Activated naive CD4-positive, alpha-beta T cell treated with anti-CD3 and anti-CD28 coated beads for 36 hours (primary cell): Measurements from ENCODE around the gene SELENOW. TPM values are rescaled to one million over a fixed set of nuclear protein-coding genes. Genes with fewer than 3 reads are reported as not detected.
"Not testable (repeated sequence)": the region's sequence is repeated elsewhere in the genome, so short reads cannot be mapped to it uniquely, and the experiment has no call there.

ENCODE experiments used
- CTCF ChIA-PET: fragments of 350-600 bp; sonication (Branson Sonifier 250); formaldehyde crosslinking; loops from one replicate; lab custom pipeline; 2021; ENCODE audit warnings: antibody characterized with exemption; lab: Charles Lee
- DNase-seq: peaks from one replicate; pipeline ENCODE4 v3.0.0-alpha.2; 2020
- H3K27ac Mint-ChIP-seq: one replicate; pipeline ENCODE4 v1.8.0; 2021; ENCODE audit warnings: mild to moderate bottlenecking, mixed read lengths
- H3K27me3 Mint-ChIP-seq: one replicate; pipeline ENCODE4 v1.8.0; 2021; ENCODE audit warnings: low read depth, mixed read lengths
- H3K36me3 Mint-ChIP-seq: one replicate; pipeline ENCODE4 v1.8.0; 2021; ENCODE audit warnings: low read depth, mixed read lengths
- H3K4me1 Mint-ChIP-seq: one replicate; pipeline ENCODE4 v1.8.0; 2021; ENCODE audit warnings: low read depth, mixed read lengths
- H3K4me3 Mint-ChIP-seq: one replicate; pipeline ENCODE4 v1.8.0; 2021; ENCODE audit warnings: mild to moderate bottlenecking, moderate library complexity, mixed read lengths
- H3K9me3 Mint-ChIP-seq: one replicate; pipeline ENCODE4 v1.8.0; 2021; ENCODE audit warnings: mixed read lengths
- intact Hi-C: fragments of 100-400 bp; cut with micrococcal nuclease; formaldehyde crosslinking; loops from one replicate; pipeline ENCODE4 v1.15.1; 2023
- total RNA-seq, 2 experiments: library from RNA; stranded (reverse); gene quantifications; one replicate each; pipeline ENCODE4 v1.2.3, GENCODE V29; 2021

SELENOW gene
- total RNA-seq, 2 experiments from 2014 or later: 146 to 149 TPM

DNA sequence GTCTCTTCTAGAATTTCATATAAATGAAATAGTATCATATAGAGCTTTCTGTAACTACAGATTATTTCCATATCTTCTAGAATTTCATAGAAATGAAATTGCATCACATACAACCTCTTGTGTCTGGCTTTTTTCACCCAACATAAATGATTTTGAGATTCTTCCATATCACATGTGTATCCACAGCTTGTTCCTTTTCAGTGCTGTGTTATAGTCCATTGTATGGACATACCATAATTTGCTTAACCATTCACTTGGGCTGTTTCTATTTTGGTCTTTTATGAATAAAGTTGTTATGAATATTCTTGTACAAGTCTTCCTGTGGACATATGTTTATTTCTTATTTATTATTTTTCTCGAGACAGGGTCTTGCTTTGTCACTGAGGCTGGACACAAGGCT lies 14.1 kb downstream of the SELENOW start:
- no peak overlapping the region for H3K4me3 Mint-ChIP-seq
- H3K27me3 Mint-ChIP-seq: no peaks in the 10 kb centered on the region
- H3K4me1 Mint-ChIP-seq: peaks cover 5% of the 10 kb centered on the region
- intact Hi-C loops: no loop called here
- no peak for DNase-seq
- peaks cover 6% of the 10 kb centered on the region for H3K36me3 Mint-ChIP-seq
- no peak overlapping the region for H3K27ac Mint-ChIP-seq
- H3K9me3 Mint-ChIP-seq: no peaks in the 10 kb centered on the region
- CTCF ChIA-PET: interaction anchor here (0.7 to 1.9 kb wide), 3 partner anchors 11 to 85 kb away, joined by 4 to 5 read pairs (median 4); partner anchors contain the start of gene EHD2

DNA sequence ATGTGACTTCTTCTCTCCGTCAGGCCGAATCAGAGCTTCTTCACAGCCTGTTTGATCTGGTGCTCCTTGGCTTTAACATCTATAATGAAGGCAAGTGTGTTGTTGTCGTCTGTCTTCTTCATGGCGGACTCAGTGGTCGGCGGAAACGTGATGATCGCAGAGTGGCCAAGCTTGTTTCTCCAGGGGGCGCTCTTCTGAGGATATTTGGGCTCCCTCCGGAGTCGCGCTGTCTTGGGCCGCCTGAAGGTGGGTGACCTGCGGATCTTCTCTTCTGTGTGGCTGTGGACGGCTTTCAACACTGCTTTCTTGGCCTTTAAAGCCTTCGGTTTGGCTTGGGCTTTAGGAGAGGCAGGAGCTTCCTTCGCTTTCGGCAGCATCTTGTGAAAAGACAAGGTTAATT lies 16.0 kb downstream of the SELENOW start:
- intact Hi-C loops: no loop called here
- Mint-ChIP-seq H3K4me1 (peaks cover 3% of the 10 kb centered on the region), H3K9me3 (no peaks in the 10 kb centered on the region), H3K36me3 (peaks cover 2% of the 10 kb centered on the region), H3K27ac (no peak overlapping the region), H3K4me3 (no peak overlapping the region), H3K27me3 (no peaks in the 10 kb centered on the region)
- DNase-seq: no peak
- CTCF ChIA-PET: interaction anchor here (0.6 to 0.9 kb wide), 2 partner anchors 63 to 1690 kb away, joined by 4 read pairs; no protein-coding TSS in a partner anchor

DNA sequence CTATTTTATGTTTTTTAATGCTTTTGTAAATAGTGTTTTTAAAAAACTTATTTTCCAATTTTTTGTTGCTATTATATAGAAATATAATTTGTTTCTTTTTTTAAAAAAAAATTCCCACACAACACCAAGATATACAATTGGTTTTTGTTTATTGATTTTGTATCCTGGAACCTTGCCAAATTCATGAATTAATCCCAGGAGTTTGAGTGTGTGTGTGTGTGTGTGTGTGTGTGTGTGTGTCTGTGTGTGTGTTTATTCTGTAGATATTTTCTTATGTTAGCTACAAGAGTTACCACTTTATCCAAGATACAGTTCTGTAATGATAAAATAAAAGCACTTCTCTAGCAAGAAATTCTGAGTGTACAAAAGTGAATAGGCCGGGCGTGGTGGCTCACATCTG lies 18.3 kb downstream of the SELENOW start:
- Mint-ChIP-seq H3K27me3 (no peaks in the 10 kb centered on the region), H3K4me1 (no peaks in the 10 kb centered on the region), H3K4me3 (no peak overlapping the region), H3K27ac (no peak overlapping the region), H3K36me3 (peaks cover 2% of the 10 kb centered on the region), H3K9me3 (peaks cover 5% of the 10 kb centered on the region)
- CTCF ChIA-PET: no interaction called here
- intact Hi-C loops: no loop called here
- DNase-seq: no peak

DNA sequence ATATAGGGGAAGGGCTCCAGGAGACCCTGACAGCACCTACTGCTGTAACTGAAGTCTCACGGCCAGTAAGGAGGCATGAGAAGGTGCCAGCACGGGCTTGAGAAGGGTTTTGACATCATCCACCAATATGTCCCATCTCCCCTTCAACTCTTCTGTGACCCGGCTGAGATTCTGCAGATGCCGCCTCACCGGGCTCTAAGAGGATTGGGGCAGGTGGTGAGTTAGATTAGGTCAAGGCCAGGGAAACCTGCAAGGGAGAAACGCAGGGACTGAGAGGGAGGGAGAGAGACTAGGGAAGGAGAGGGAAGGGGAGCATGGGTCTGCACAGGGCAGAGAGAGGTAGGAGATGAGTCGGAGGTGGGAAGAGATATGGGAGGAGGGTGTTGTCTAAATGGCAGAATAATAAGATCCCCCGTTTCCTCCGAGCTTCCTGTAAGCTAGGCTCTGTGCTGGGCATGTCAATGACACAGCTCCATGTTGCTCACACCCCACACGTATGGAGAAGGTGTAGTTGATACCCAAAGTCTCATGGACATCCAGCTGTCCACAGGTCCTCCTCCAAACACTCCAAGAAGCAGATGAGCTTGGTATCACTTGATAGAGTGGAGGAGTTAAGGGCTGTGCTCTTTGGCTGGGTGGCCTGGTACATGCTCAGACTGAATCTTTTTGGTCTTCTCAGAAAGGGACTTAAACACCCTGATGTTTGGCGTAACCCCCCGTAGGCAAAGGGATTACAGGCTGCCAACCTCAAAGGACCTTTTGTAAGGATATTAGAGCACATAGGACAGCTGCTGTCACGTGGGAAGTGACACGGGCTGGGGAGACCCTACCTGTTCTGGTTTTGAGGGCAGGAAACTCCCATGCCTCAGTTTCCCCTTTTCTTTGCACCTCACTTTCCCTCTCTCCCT lies 19.7 kb downstream of the SELENOW start:
- CTCF ChIA-PET: interaction anchor here (0.7 kb wide), 1 partner anchor 16 kb away, joined by 3 read pairs; no protein-coding TSS in a partner anchor
- intact Hi-C loops: no loop called here
- Mint-ChIP-seq H3K4me3 (no peak overlapping the region), H3K4me1 (no peaks in the 10 kb centered on the region), H3K27ac (no peak overlapping the region), H3K36me3 (peaks cover 2% of the 10 kb centered on the region), H3K27me3 (no peaks in the 10 kb centered on the region), H3K9me3 (peaks cover 5% of the 10 kb centered on the region)
- DNase-seq: no peak

DNA sequence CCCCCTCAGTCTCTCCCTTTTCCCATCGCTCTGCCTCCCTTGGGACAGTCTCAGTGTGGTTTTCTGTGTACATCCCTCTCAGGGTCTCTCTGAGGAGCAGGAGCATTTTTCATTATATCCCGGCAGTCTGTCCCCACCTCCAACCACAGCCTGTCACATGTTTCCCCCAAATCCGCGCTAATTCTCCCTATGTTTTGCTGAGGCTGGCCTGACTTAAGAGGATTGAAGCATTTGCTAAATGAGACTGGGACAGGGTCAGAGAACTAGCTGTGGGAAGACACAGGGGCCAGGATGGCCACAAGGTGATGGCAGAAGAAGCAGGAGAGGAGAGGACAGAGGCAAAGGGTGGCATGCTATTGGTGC lies 20.4 kb downstream of the SELENOW start:
- peaks cover 5% of the 10 kb centered on the region for H3K9me3 Mint-ChIP-seq
- peaks cover 2% of the 10 kb centered on the region for H3K36me3 Mint-ChIP-seq
- H3K4me1 Mint-ChIP-seq: no peaks in the 10 kb centered on the region
- no peaks in the 10 kb centered on the region for H3K27me3 Mint-ChIP-seq
- intact Hi-C loops: no loop called here
- CTCF ChIA-PET: no interaction called here
- H3K4me3 Mint-ChIP-seq: no peak overlapping the region
- no peak overlapping the region for H3K27ac Mint-ChIP-seq
- no peak for DNase-seq

DNA sequence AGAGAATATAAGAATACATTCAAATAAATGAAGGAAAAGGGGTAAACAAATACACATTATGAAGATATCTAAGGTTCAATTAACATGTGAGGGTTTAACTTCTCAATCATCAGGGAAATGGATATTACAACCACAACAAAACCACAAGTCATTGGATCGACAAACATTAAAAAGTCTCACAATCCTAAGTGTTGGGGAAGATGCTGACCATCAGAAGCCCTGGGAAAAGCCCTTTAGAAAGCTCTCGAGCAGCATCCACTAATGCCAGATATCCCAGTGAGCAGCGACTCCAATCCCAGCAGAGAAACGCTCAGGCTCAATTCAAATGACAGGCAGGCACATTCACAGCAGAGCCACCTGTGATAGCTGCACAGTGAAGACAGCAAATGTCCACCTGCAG lies 22.8 kb downstream of the SELENOW start:
- intact Hi-C loops: no loop called here
- H3K4me3 Mint-ChIP-seq: no peak overlapping the region
- CTCF ChIA-PET: interaction anchor here (1.0 kb wide), 1 partner anchor 68 kb away, joined by 3 read pairs; no protein-coding TSS in a partner anchor
- no peaks in the 10 kb centered on the region for H3K4me1 Mint-ChIP-seq
- DNase-seq: no peak
- no peaks in the 10 kb centered on the region for H3K27me3 Mint-ChIP-seq
- no peak overlapping the region for H3K27ac Mint-ChIP-seq
- H3K9me3 Mint-ChIP-seq: peaks cover 5% of the 10 kb centered on the region
- no peaks in the 10 kb centered on the region for H3K36me3 Mint-ChIP-seq

DNA sequence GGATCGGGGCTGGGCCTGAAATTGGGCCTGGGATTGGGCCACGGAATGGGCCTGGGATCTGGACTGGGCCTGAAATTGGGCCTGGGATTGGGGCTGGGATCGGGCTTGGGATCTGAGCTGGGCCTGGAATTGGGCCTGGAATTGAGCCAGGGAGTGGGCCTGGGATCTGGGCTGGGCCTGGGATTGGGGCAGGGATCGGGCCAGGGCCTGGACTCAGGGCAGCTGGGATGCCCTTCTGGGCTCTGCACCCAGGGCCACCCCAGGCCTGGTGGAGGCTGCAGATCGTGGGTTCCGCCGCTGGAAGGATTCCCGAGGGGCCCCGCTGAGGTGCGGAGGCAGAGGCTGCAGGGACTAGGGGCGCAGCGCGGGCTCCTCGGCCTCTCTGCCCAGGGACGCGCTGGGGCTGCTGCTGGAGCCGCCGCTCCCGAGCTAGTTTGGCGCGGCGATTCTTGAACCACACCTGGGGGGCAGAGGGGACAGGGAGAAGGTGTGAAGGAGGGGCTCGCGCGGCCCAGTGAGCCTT lies 24.1 kb downstream of the SELENOW start:
- Mint-ChIP-seq H3K36me3 (no peaks in the 10 kb centered on the region), H3K4me3 (no peak overlapping the region), H3K4me1 (no peaks in the 10 kb centered on the region), H3K27me3 (no peaks in the 10 kb centered on the region), H3K27ac (no peak overlapping the region), H3K9me3 (peaks cover 5% of the 10 kb centered on the region)
- CTCF ChIA-PET: interaction anchor here (0.6 kb wide), 1 partner anchor 67 kb away, joined by 4 read pairs; no protein-coding TSS in a partner anchor
- no peak for DNase-seq
- intact Hi-C loops: no loop called here

DNA sequence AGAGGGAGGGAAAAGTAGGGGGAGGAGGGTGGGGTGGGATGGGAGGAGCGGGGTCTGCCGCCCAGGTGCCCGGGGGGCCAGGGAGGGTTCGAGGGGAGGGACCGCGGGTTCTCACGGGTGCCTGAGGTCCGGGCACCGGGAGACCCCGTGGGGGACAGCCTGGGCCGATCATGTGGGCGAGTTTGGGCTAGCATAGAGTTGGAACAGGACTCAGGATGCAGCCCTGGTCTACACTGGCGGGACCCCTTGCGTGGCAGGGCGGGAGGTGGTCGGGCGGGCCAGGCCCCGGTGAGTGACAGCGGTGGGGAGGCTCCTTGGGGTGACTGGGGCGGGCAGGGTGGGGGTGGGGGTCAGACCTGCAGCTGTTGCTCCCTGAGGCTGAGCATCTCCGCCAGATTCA lies 24.6 kb downstream of the SELENOW start:
- H3K9me3 Mint-ChIP-seq, H3K27me3 Mint-ChIP-seq, intact Hi-C loops, H3K4me3 Mint-ChIP-seq, H3K36me3 Mint-ChIP-seq, H3K4me1 Mint-ChIP-seq, DNase-seq, H3K27ac Mint-ChIP-seq: not testable (repeated sequence)
- CTCF ChIA-PET: interaction anchor here (0.6 kb wide), 1 partner anchor 66 kb away, joined by 4 read pairs; no protein-coding TSS in a partner anchor

DNA sequence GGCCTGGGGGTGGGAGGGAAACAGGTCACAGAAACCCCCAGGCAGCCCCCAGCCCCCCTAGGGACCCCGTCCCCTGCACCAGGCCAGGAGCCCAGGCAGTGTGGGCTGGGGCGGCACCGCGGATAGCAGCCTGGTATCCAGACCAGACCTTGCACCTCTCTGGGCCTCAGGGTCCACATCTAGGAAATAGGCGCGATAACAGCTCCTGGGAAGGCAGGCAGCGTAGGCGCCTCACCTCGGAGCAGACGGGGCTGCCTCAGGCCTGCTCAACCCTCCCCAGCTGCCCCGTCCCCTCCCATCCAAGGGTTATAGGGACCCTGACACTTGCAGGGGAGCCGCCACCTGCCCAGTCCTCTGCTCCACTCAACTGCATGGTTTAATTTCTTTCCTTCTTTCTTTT lies 25.2 kb downstream of the SELENOW start:
- H3K27me3 Mint-ChIP-seq, H3K27ac Mint-ChIP-seq, DNase-seq, H3K4me3 Mint-ChIP-seq, intact Hi-C loops, H3K9me3 Mint-ChIP-seq, CTCF ChIA-PET, H3K36me3 Mint-ChIP-seq, H3K4me1 Mint-ChIP-seq: not testable (repeated sequence)

DNA sequence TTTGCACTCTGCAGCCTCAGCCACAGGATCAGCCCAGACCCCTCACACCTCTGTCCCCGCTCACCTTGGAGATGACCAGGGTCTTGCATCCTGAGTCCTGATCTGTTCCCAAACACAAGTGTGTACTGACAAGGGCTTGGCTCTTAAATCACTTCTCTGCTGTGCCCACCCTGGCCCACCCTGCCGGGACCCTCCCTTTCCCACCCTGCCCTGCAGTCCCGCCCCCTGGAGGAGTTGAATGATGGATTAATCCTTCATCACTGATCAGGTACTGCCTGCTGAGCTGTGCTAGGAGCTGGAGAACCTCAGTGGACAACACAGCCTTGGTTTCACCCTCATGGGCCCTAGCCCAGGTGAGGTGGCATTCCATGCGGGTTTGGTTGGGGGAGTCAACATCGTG lies 25.9 kb downstream of the SELENOW start, which contains the start of gene TPRX1:
TPRX1 (minus strand) TSS at position 101 of the 400 bp plus-strand sequence; CDS start at position 89, 12 bp downstream.
- H3K36me3 Mint-ChIP-seq, H3K4me3 Mint-ChIP-seq, DNase-seq, H3K4me1 Mint-ChIP-seq, H3K27me3 Mint-ChIP-seq, intact Hi-C loops, H3K9me3 Mint-ChIP-seq, H3K27ac Mint-ChIP-seq: not testable (repeated sequence)
- CTCF ChIA-PET: interaction anchor here (0.6 kb wide), 1 partner anchor 13 kb away, joined by 5 read pairs; no protein-coding TSS in a partner anchor

DNA sequence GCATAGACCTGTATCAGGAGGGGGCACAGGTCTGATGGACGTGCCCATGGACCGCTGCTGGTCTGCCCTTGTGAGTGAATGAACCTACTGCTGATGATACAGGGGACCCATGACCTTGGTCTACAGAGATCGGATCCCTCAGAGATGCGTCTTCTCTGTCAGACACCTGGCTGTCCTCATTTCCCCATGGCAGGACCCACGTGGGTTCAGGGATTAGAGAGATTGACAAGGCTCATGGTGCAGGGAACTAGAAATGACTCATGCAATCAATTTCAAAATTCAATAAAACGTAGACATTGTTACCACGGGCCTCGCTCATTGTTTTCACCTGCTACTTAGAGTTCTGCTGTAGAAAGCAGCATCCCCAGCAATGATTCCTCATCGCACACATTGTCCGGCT lies 26.8 kb downstream of the SELENOW start:
- Mint-ChIP-seq H3K4me3 (no peak overlapping the region), H3K36me3 (no peaks in the 10 kb centered on the region), H3K4me1 (no peaks in the 10 kb centered on the region), H3K9me3 (peaks cover 5% of the 10 kb centered on the region), H3K27me3 (no peaks in the 10 kb centered on the region), H3K27ac (no peak overlapping the region)
- intact Hi-C loops: no loop called here
- CTCF ChIA-PET: interaction anchor here (1.6 kb wide), 1 partner anchor 64 kb away, joined by 6 read pairs; no protein-coding TSS in a partner anchor
- no peak for DNase-seq

DNA sequence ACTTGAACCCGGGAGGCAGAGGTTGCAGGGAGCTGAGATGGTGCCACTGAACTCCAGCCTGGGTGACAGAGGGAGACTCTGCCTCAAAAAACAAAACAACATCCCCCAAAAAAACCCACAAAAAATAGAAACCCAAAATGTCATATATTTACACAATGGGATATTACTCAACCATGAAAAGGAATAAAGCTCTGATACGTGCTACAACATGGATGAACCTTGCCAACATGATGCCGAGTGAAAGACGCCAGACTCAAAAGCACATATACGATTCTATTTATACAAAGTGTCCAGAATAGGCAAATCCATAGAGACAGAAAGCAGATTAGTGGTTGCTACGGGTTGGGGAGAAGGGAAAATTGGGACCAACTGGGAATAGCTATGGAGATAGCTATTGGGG lies 27.9 kb downstream of the SELENOW start:
- no peaks in the 10 kb centered on the region for H3K27me3 Mint-ChIP-seq
- H3K36me3 Mint-ChIP-seq: no peaks in the 10 kb centered on the region
- CTCF ChIA-PET: interaction anchor here (0.6 to 1.6 kb wide), 4 partner anchors 16 to 62 kb away, joined by 3 to 6 read pairs (median 4); no protein-coding TSS in a partner anchor
- H3K27ac Mint-ChIP-seq: no peak overlapping the region
- no peak for DNase-seq
- H3K4me1 Mint-ChIP-seq: no peaks in the 10 kb centered on the region
- no peaks in the 10 kb centered on the region for H3K9me3 Mint-ChIP-seq
- intact Hi-C loops: no loop called here
- H3K4me3 Mint-ChIP-seq: no peak overlapping the region
